Activated naive CD8-positive, alpha-beta T cell (primary cell): ENCODE data around the gene EXOC6.

Experiments
- H3K27ac Mint-ChIP-seq: one replicate; pipeline ENCODE4 v1.8.0; 2021; ENCODE audit warnings: mixed read lengths
- H3K27me3 Mint-ChIP-seq: one replicate; pipeline ENCODE4 v1.8.0; 2021; ENCODE audit warnings: mixed read lengths
- H3K36me3 Mint-ChIP-seq: one replicate; pipeline ENCODE4 v1.8.0; 2021; ENCODE audit warnings: mixed read lengths
- H3K4me1 Mint-ChIP-seq: one replicate; pipeline ENCODE4 v1.8.0; 2021; ENCODE audit warnings: low read depth, mixed read lengths
- H3K4me3 Mint-ChIP-seq: one replicate; pipeline ENCODE4 v1.8.0; 2021; ENCODE audit warnings: mild to moderate bottlenecking, mixed read lengths
- H3K9me3 Mint-ChIP-seq: one replicate; pipeline ENCODE4 v1.8.0; 2021; ENCODE audit warnings: low read depth, mixed read lengths

Gene EXOC6

GRCh38 chr10:93063144-93063976 lies 215.0 kb downstream of the EXOC6 start:
- Mint-ChIP-seq H3K9me3 (no peaks in the 10 kb centered on the region), H3K4me3 (peak overlapping the region; percentile 58), H3K4me1 (peaks cover 25% of the 10 kb centered on the region), H3K36me3 (peaks cover 8% of the 10 kb centered on the region), H3K27ac (no peak overlapping the region), H3K27me3 (peaks cover 32% of the 10 kb centered on the region)

- Mint-ChIP-seq H3K4me1 (peaks cover 30% of the 10 kb centered on the region), H3K36me3 (peaks cover 3% of the 10 kb centered on the region), H3K4me3 (peak overlapping the region; percentile 58), H3K27me3 (peaks cover 40% of the 10 kb centered on the region), H3K27ac (no peak overlapping the region), H3K9me3 (no peaks in the 10 kb centered on the region)
These were observed 215.8 kb downstream of the EXOC6 start for GRCh38 chr10:93063977-93064660.

- Mint-ChIP-seq H3K36me3 (no peaks in the 10 kb centered on the region), H3K9me3 (no peaks in the 10 kb centered on the region), H3K27me3 (peaks cover 40% of the 10 kb centered on the region), H3K4me1 (peaks cover 27% of the 10 kb centered on the region), H3K27ac (no peak overlapping the region), H3K4me3 (no peak overlapping the region)
These were observed 216.7 kb downstream of the EXOC6 start for GRCh38 chr10:93064874-93065660.

GRCh38 chr10:93065675-93066543 lies 217.6 kb downstream of the EXOC6 start:
- Mint-ChIP-seq H3K27ac (no peak overlapping the region), H3K4me3 (no peak overlapping the region), H3K4me1 (peaks cover 27% of the 10 kb centered on the region), H3K9me3 (no peaks in the 10 kb centered on the region), H3K36me3 (no peaks in the 10 kb centered on the region), H3K27me3 (peaks cover 44% of the 10 kb centered on the region)

GRCh38 chr10:93066544-93066913 lies 218.2 kb downstream of the EXOC6 start:
- H3K9me3 Mint-ChIP-seq = no peaks in the 10 kb centered on the region
- H3K4me1 Mint-ChIP-seq = peaks cover 27% of the 10 kb centered on the region
- H3K27ac Mint-ChIP-seq = no peak overlapping the region
- peaks cover 46% of the 10 kb centered on the region for H3K27me3 Mint-ChIP-seq
- no peaks in the 10 kb centered on the region for H3K36me3 Mint-ChIP-seq
- no peak overlapping the region for H3K4me3 Mint-ChIP-seq

GRCh38 chr10:93067443-93068365 lies 219.4 kb downstream of the EXOC6 start:
- Mint-ChIP-seq H3K4me3 (no peak overlapping the region), H3K27me3 (peaks cover 48% of the 10 kb centered on the region), H3K27ac (no peak overlapping the region), H3K9me3 (no peaks in the 10 kb centered on the region), H3K36me3 (no peaks in the 10 kb centered on the region), H3K4me1 (peaks cover 29% of the 10 kb centered on the region)

- Mint-ChIP-seq H3K9me3 (no peaks in the 10 kb centered on the region), H3K4me1 (peaks cover 27% of the 10 kb centered on the region)
These were observed 220.3 kb downstream of the EXOC6 start for GRCh38 chr10:93068411-93069244.

GRCh38 chr10:93069245-93069561 lies 220.9 kb downstream of the EXOC6 start:
- Mint-ChIP-seq H3K27me3 (peaks cover 48% of the 10 kb centered on the region), H3K27ac (no peak overlapping the region), H3K4me3 (no peak overlapping the region)

More at GRCh38 chr10:93068411-93069244, 220.3 kb downstream of the EXOC6 start:
- Mint-ChIP-seq H3K27me3 (peaks cover 48% of the 10 kb centered on the region), H3K27ac (no peak overlapping the region), H3K36me3 (no peaks in the 10 kb centered on the region), H3K4me3 (no peak overlapping the region)

GRCh38 chr10:93070378-93071176 lies 222.3 kb downstream of the EXOC6 start:
- H3K27me3 Mint-ChIP-seq = peaks cover 44% of the 10 kb centered on the region
- no peaks in the 10 kb centered on the region for H3K36me3 Mint-ChIP-seq
- H3K4me1 Mint-ChIP-seq = peaks cover 30% of the 10 kb centered on the region
- no peak overlapping the region for H3K27ac Mint-ChIP-seq
- H3K4me3 Mint-ChIP-seq = peak overlapping the region; percentile 4
- H3K9me3 Mint-ChIP-seq = no peaks in the 10 kb centered on the region

More at GRCh38 chr10:93069245-93069561, 220.9 kb downstream of the EXOC6 start:
- no peaks in the 10 kb centered on the region for H3K9me3 Mint-ChIP-seq
- H3K36me3 Mint-ChIP-seq = no peaks in the 10 kb centered on the region
- peaks cover 26% of the 10 kb centered on the region for H3K4me1 Mint-ChIP-seq

GRCh38 chr10:93071177-93071472 lies 222.8 kb downstream of the EXOC6 start:
- no peaks in the 10 kb centered on the region for H3K9me3 Mint-ChIP-seq
- no peak overlapping the region for H3K27ac Mint-ChIP-seq
- peaks cover 48% of the 10 kb centered on the region for H3K27me3 Mint-ChIP-seq
- H3K4me1 Mint-ChIP-seq = peaks cover 33% of the 10 kb centered on the region
- H3K4me3 Mint-ChIP-seq = peak overlapping the region; percentile 4
- no peaks in the 10 kb centered on the region for H3K36me3 Mint-ChIP-seq

- peak overlapping the region; percentile 65 for H3K4me3 Mint-ChIP-seq
- H3K27me3 Mint-ChIP-seq = peaks cover 51% of the 10 kb centered on the region
These were observed 223.4 kb downstream of the EXOC6 start for GRCh38 chr10:93071674-93072224.

GRCh38 chr10:93072225-93072712 lies 223.9 kb downstream of the EXOC6 start:
- Mint-ChIP-seq H3K9me3 (no peaks in the 10 kb centered on the region), H3K36me3 (no peaks in the 10 kb centered on the region), H3K27me3 (peaks cover 50% of the 10 kb centered on the region), H3K4me3 (peak overlapping the region; percentile 65), H3K27ac (no peak overlapping the region), H3K4me1 (peaks cover 33% of the 10 kb centered on the region)

More at GRCh38 chr10:93071674-93072224, 223.4 kb downstream of the EXOC6 start:
- Mint-ChIP-seq H3K36me3 (no peaks in the 10 kb centered on the region), H3K27ac (no peak overlapping the region), H3K4me1 (peaks cover 33% of the 10 kb centered on the region), H3K9me3 (no peaks in the 10 kb centered on the region)
